ENCODE measurements around the gene QKI. TPM values are rescaled to one million over a fixed set of nuclear protein-coding genes. Genes with fewer than 3 reads are reported as not detected.

The QKI gene
- total and polyA plus RNA-seq, 2 of the 8 experiments (the other 6 are each of a cell fraction or from before 2014, with no cell fraction given): 181 to 183 TPM

GRCh38 chr6:163603395-163603794 lies 188.9 kb downstream of the QKI start:
- DNase-seq (ENCODE audit: low read depth in 1 of 2, low spot score in 2 of 2): no peak
- TF ChIP-seq SP2 (IDR thresholded peaks at IDR 0.05; ENCODE audit: low read length) (no peak), CTCF (IDR thresholded peaks at IDR 0.05; ENCODE audit: control extremely low read depth in 1 of 3, insufficient read depth in 1 of 3, low read depth in 1 of 3, low read length in 3 of 3) (no peak), SP1 (IDR thresholded peaks at IDR 0.05; ENCODE audit: low read depth, low read length) (no peak), EGR1 (IDR thresholded peaks at IDR 0.05; ENCODE audit: borderline replicate concordance, low read depth, low read length) (no peak), NRF1 (IDR thresholded peaks at IDR 0.05; ENCODE audit: low read depth, low read length) (no peak), FOSL1 (IDR thresholded peaks at IDR 0.05; ENCODE audit: insufficient read depth, low read depth, low read length) (no peak), KDM5A (IDR thresholded peaks at IDR 0.05; ENCODE audit: low read length) (no peak), CEBPB (IDR thresholded peaks at IDR 0.05; ENCODE audit: low read depth, low read length) (no peak), TAF1 (IDR thresholded peaks at IDR 0.05; ENCODE audit: low read depth, low read length) (no peak), GTF2F1 (IDR thresholded peaks at IDR 0.05; ENCODE audit: borderline replicate concordance, low read depth, low read length) (no peak), RFX5 (IDR thresholded peaks at IDR 0.05; ENCODE audit: borderline replicate concordance, low read depth, low read length) (no peak)

More at GRCh38 chr6:163603395-163603794, 188.9 kb downstream of the QKI start:
- Histone ChIP-seq H3K4me3 (ENCODE audit: extremely low read depth in 1 of 4, insufficient read depth in 2 of 4, low read depth in 3 of 4, low read length in 4 of 4) (no peak overlapping the region), H3K23me2 (ENCODE audit: low read depth, low read length) (no peaks in the 10 kb centered on the region), H3K9me3 (ENCODE audit: insufficient read depth in 2 of 2, low read depth in 1 of 2, low read length in 1 of 2) (no peaks in the 10 kb centered on the region), H3K36me3 (ENCODE audit: control insufficient read depth in 2 of 4, insufficient read depth in 4 of 4, low read length in 3 of 4) (no peaks in the 10 kb centered on the region), H4K8ac (ENCODE audit: extremely low read depth, insufficient read depth, low read length) (no peak overlapping the region), H2BK20ac (ENCODE audit: low read length) (no peak overlapping the region), H3K4ac (replicated peaks; ENCODE audit: insufficient read length, low read depth, low read length) (no peak overlapping the region), H2AFZ (ENCODE audit: low read length) (no peak overlapping the region), H3K79me2 (ENCODE audit: control insufficient read depth in 1 of 2, insufficient read depth in 2 of 2, low read length in 2 of 2) (no peaks in the 10 kb centered on the region), H2BK120ac (replicated peaks; ENCODE audit: low read depth, low read length) (no peak overlapping the region), H3K4me2 (ENCODE audit: insufficient read depth in 1 of 2, low read depth in 2 of 2, low read length in 2 of 2) (no peak overlapping the region), H2BK5ac (ENCODE audit: low read depth, low read length) (no peak overlapping the region), H2BK15ac (ENCODE audit: low read length) (no peak overlapping the region), H3K18ac (ENCODE audit: extremely low read depth, low read length) (no peak overlapping the region), H2BK12ac (ENCODE audit: low read depth, low read length) (no peak overlapping the region), H3K56ac (replicated peaks; ENCODE audit: insufficient read length, low read depth, low read length) (no peak overlapping the region), H3K14ac (ENCODE audit: insufficient read length) (no peak overlapping the region), H3K27me3 (replicated peaks in 1 of 4; ENCODE audit: control insufficient read depth in 3 of 4, extremely low read depth in 1 of 4, insufficient read depth in 3 of 4, low read length in 3 of 4) (no peaks in the 10 kb centered on the region), H3K27ac (ENCODE audit: low read depth, low read length) (no peak overlapping the region), H2AK5ac (ENCODE audit: low read depth, low read length) (no peak overlapping the region), H3K4me1 (replicated peaks in 1 of 4; ENCODE audit: control insufficient read depth in 3 of 4, insufficient read depth in 4 of 4, low read length in 3 of 4) (no peaks in the 10 kb centered on the region; a peak in 1 of 7 replicates), H4K91ac (replicated peaks; ENCODE audit: insufficient read length, low read length) (no peak overlapping the region), H4K5ac (ENCODE audit: insufficient read length, low read depth, low read length) (no peak overlapping the region), H4K20me1 (replicated peaks in 1 of 2; ENCODE audit: control insufficient read depth in 1 of 2, insufficient read depth in 2 of 2, low read length in 2 of 2) (no peaks in the 10 kb centered on the region), H3K79me1 (ENCODE audit: low read depth, low read length) (no peaks in the 10 kb centered on the region), H3K9ac (replicated peaks in 1 of 4; ENCODE audit: extremely low read depth in 1 of 4, low read depth in 3 of 4, low read length in 3 of 4) (no peak overlapping the region), H3K23ac (ENCODE audit: insufficient read length) (no peak overlapping the region)
- FAIRE-seq: no peak
- 93% methylated on average over 2 of the region's 2 CpGs; no CpG with 5 or more reads in 1 of the 2 experiments for WGBS, 2 experiments (ENCODE audit: extremely low coverage in 1 of 2, insufficient coverage in 1 of 2, insufficient read length in 1 of 2, insufficient replicate concordance in 2 of 2, low coverage in 1 of 2, low lambda C conversion rate in 2 of 2, missing lambda C conversion rate in 1 of 2)
- POLR2A ChIA-PET (ENCODE audit: partially characterized antibody): interaction anchor here (0.7 kb wide), 1 partner anchor 25 kb away, joined by 3 read pairs; no protein-coding TSS in a partner anchor
- CTCF ChIA-PET (ENCODE audit: partially characterized antibody): interaction anchor here (1.0 to 1.4 kb wide), 3 partner anchors 10 to 416 kb away, joined by 3 to 4 read pairs (median 4); no protein-coding TSS in a partner anchor
